GM12878 (cell line): ENCODE measurements around the gene FAM53B. TPM values are rescaled to one million over a fixed set of nuclear protein-coding genes. Genes with fewer than 3 reads are reported as not detected.

Experiments used
- ATAC-seq: fragments of 200-7000 bp; cut with Tn5 transposase; 3 replicates; pipeline ENCODE4 v1.9.1; 2020; ENCODE audit warnings: mild to moderate bottlenecking, moderate library complexity
- BruUV-seq: library from RNA; stranded (reverse); fragments of 400-500 nt; replicated peaks from 2 replicates; lab custom pipeline; 2021; lab: Mats Ljungman, UMichigan
- CTCF ChIA-PET: fragments of 300-600 bp; sonication (Branson Sonifier 250); formaldehyde crosslinking; extraction: SDS; loops from one replicate; lab custom pipeline; 2021; ENCODE audit warnings: inconsistent platforms; lab: Yijun Ruan, JAX
- POLR2A ChIA-PET: fragments of 350-600 bp; formaldehyde crosslinking; extraction: SDS; loops from one replicate; lab custom pipeline; 2021; ENCODE audit warnings: inconsistent platforms; lab: Charles Lee
- RAD21 ChIA-PET: fragments of 300-600 bp; sonication (Branson Sonifier 250); formaldehyde crosslinking; loops from one replicate; lab custom pipeline; 2023; ENCODE audit warnings: antibody characterized with exemption; ENCODE audit not compliant: unreplicated experiment; lab: Charles Lee
- SMC1A ChIA-PET: fragments of 300-600 bp; sonication (Branson Sonifier 250); formaldehyde crosslinking; loops from one replicate; lab custom pipeline; 2023; ENCODE audit not compliant: unreplicated experiment, uncharacterized antibody; lab: Charles Lee
- DNase-seq: peaks from one replicate; pipeline ENCODE4 v3.0.0-alpha.2; 2011; ENCODE audit warnings: low read depth, low spot score
- FAIRE-seq: peaks from 3 replicates; lab custom pipeline; 2011; peaks lifted over from hg19 to GRCh38; lab: Jason Lieb, UNC
- H2AFZ ChIP-seq: 2 replicates; pipeline ENCODE4 v1.6.0; 2011; ENCODE audit warnings: low read depth, low read length, control low read depth; ENCODE audit not compliant: control insufficient read depth
- H3K27ac ChIP-seq: 2 replicates; pipeline ENCODE4 v1.5.1; 2011; ENCODE audit warnings: control low read depth; ENCODE audit not compliant: control insufficient read depth, insufficient read depth
- H3K27me3 ChIP-seq, 2 experiments: replicated peaks in 1 of 2; 2 replicates each; pipeline versions ENCODE4 v1.6.0 to v1.6.1; 2011; ENCODE audit warnings: low read length in 1 of 2; ENCODE audit not compliant: control insufficient read depth in 2 of 2, insufficient read depth in 2 of 2
- H3K36me3 ChIP-seq, 2 experiments: 2 replicates each; pipeline ENCODE4 v1.5.1; 2011; ENCODE audit warnings: low read length in 1 of 2; ENCODE audit not compliant: control insufficient read depth in 2 of 2, insufficient read depth in 2 of 2
- H3K4me1 ChIP-seq: 2 replicates; pipeline ENCODE4 v1.6.1; 2011; ENCODE audit warnings: mild to moderate bottlenecking, low read length, moderate library complexity, mixed read lengths; ENCODE audit not compliant: control insufficient read depth, insufficient read depth
- H3K4me2 ChIP-seq: 2 replicates; pipeline ENCODE4 v1.6.0; 2011; ENCODE audit warnings: control low read depth; ENCODE audit not compliant: control insufficient read depth, insufficient read depth
- H3K4me3 ChIP-seq: fragments of 200-600 bp; sonication (generic); 2 replicates; pipeline ENCODE4 v1.5.1; 2016
- H3K79me2 ChIP-seq: 2 replicates; pipeline ENCODE4 v1.6.0; 2011; ENCODE audit warnings: low read length; ENCODE audit not compliant: control insufficient read depth, insufficient read depth
- H3K9ac ChIP-seq: 2 replicates; pipeline ENCODE4 v1.8.0; 2011; ENCODE audit warnings: low read length, control low read depth, mixed read lengths; ENCODE audit not compliant: control insufficient read depth, insufficient read depth
- H3K9me3 ChIP-seq: replicated peaks from 3 replicates; pipeline ENCODE4 v1.5.1; 2011; ENCODE audit warnings: mild to moderate bottlenecking, low read length; ENCODE audit not compliant: control insufficient read depth, insufficient read depth
- H4K20me1 ChIP-seq: 2 replicates; pipeline ENCODE4 v1.6.0; 2011; ENCODE audit not compliant: control insufficient read depth, insufficient read depth
- BACH1 ChIP-seq: fragments of 450-650 bp; IDR thresholded peaks from 2 replicates; pipeline ENCODE4 v1.6.1; 2017; ENCODE audit warnings: mild to moderate bottlenecking, borderline replicate concordance
- BRCA1 ChIP-seq: IDR thresholded peaks from 2 replicates; pipeline ENCODE4 v1.6.1; 2011; ENCODE audit warnings: low read depth, low read length, improper control_type of control experiment
- CEBPB ChIP-seq, 2 experiments: fragments of 150-350 bp in 1 of 2; IDR thresholded peaks; 2 replicates each; pipeline ENCODE4 v1.6.1; 2012 to 2014; ENCODE audit warnings: low read depth in 2 of 2, low read length in 2 of 2, borderline replicate concordance in 1 of 2, inconsistent platforms in 1 of 2
- MEF2A ChIP-seq: IDR thresholded peaks from 2 replicates; pipeline ENCODE4 v1.6.1; 2011; ENCODE audit warnings: low read depth, mild to moderate bottlenecking, low read length, moderate library complexity; ENCODE audit not compliant: insufficient read depth
- MTA2 ChIP-seq: fragments of 450-650 bp; IDR thresholded peaks from 2 replicates; pipeline ENCODE4 v1.6.1; 2016; ENCODE audit warnings: low read depth, mild to moderate bottlenecking, moderate library complexity
- NFYA ChIP-seq: IDR thresholded peaks from 2 replicates; pipeline ENCODE4 v1.6.1; 2011; ENCODE audit warnings: low read depth, mild to moderate bottlenecking, low read length, improper control_type of control experiment, borderline replicate concordance
- NR2C1 ChIP-seq: fragments of 450-650 bp; IDR thresholded peaks from 2 replicates; pipeline ENCODE4 v1.6.1; 2017; ENCODE audit warnings: antibody characterized with exemption, mild to moderate bottlenecking, moderate library complexity
- PKNOX1 ChIP-seq: fragments of 450-650 bp; IDR thresholded peaks from 2 replicates; pipeline ENCODE4 v1.6.1; 2016; ENCODE audit warnings: mild to moderate bottlenecking
- SUPT20H ChIP-seq: IDR thresholded peaks from 2 replicates; pipeline ENCODE4 v1.6.1; 2011; ENCODE audit warnings: low read depth, mild to moderate bottlenecking, low read length, moderate library complexity, borderline replicate concordance; ENCODE audit not compliant: control insufficient read depth
- TBL1XR1 ChIP-seq: IDR thresholded peaks from 2 replicates; pipeline ENCODE4 v1.6.1; 2012; ENCODE audit warnings: low read depth, low read length, improper control_type of control experiment
- ZNF217 ChIP-seq: fragments of 450-650 bp; IDR thresholded peaks from 2 replicates; pipeline ENCODE4 v1.6.1; 2017; ENCODE audit warnings: antibody characterized with exemption, mild to moderate bottlenecking
- WGBS: methylation state at CpG from one replicate; pipeline ENCODE4 v1.1.6; 2016; ENCODE audit warnings: low lambda C conversion rate; ENCODE audit not compliant: insufficient replicate concordance, insufficient coverage; ENCODE audit errors: missing lambda C conversion rate; 5-methylcytosine and 5-hydroxymethylcytosine counted together
- in situ Hi-C: fragments of 300-500 bp; cut with MboI; formaldehyde crosslinking; loops from 9 replicates; pipeline ENCODE4 v1.14.3; 2018; ENCODE audit warnings: mixed read lengths
- intact Hi-C: fragments of 100-400 bp; cut with micrococcal nuclease; formaldehyde crosslinking; loops from one replicate; pipeline ENCODE4 v1.14.2; 2022; ENCODE audit not compliant: unreplicated experiment
- polyA plus RNA-seq, 11 experiments: library from polyadenylated mRNA; depleted of rRNA in 4 of 11; unstranded in 6 of 11; stranded (reverse) in 5 of 11; fragments of >200 nt; fragmentation: Nextera tagmentation in 4 of 11; fragmentation: Illumina TruSeq in 1 of 11; extraction: Ambion mirVana in 4 of 11; extraction: Trizol in 1 of 11; gene quantifications; 1 replicate in 1 of 11; 2 replicates in 10 of 11; pipeline versions ENCODE4 v1.2.1 to v1.2.3, GENCODE V29; 2011 to 2016; ENCODE audit warnings: inconsistent platforms in 2 of 11, missing spikeins in 2 of 11, low read depth in 1 of 11
- total RNA-seq, 4 experiments: library from RNA; depleted of rRNA in 3 of 4; stranded (reverse); fragments of >200 nt in 3 of 4; fragmentation: Illumina TruSeq in 1 of 4; extraction: Trizol in 1 of 4; gene quantifications; 2 replicates each; pipeline versions ENCODE4 v1.2.1 to v1.2.3, GENCODE V29; 2013 to 2021
- TF ChIP-seq, protein P1 (sequence below): fragments of 450-650 bp; conservative IDR thresholded peaks from 2 replicates; pipeline ENCODE4 v1.6.1; 2017; ENCODE audit warnings: mild to moderate bottlenecking, moderate library complexity

The FAM53B gene
- total and polyA plus RNA-seq, 10 of the 15 experiments (the other 5 are each of a cell fraction or from before 2014, with no cell fraction given): 0.05 to 26.3 (median 8.1) TPM

DNA sequence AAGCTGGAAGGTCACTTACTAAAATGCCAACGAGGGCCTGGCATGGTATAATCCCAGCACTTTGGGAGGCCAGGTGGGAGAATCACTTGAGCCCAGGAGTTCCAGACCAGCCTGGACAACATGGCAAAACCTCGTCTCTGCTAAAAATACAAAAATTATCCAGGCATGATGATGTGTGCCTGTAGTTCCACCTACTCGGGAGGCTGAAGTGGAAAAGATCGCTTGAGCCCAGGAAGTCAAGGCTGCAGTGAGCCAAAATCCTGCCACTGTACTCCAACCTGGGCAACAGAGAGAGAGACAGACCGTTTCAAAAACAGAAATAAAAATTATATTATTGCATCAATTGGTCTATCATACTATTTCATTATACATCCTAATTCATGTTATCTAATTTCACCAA, 18.1 kb upstream of the FAM53B start:
- Histone ChIP-seq H2AFZ (no peak overlapping the region), H3K36me3 (peaks cover 0 to 7% of the 10 kb centered on the region in 2 experiments; a peak in 1 of 4 replicates), H3K9me3 (no peaks in the 10 kb centered on the region), H3K4me1 (no peaks in the 10 kb centered on the region), H3K9ac (no peak overlapping the region), H4K20me1 (no peaks in the 10 kb centered on the region), H3K4me2 (no peak overlapping the region), H3K4me3 (no peak overlapping the region)
- in situ Hi-C loops: no loop called here
- DNase-seq: no peak
- 97% methylated on average over 5 of the region's 5 CpGs for WGBS
- BruUV-seq: no TSS peak
- intact Hi-C loops: no loop called here
- CTCF ChIA-PET: no interaction called here
- FAIRE-seq: no peak
- no peak for TF ChIP-seq BRCA1
- TF ChIP-seq BACH1: no peak
- TF ChIP-seq ZNF217: no peak
- no peak for TF ChIP-seq NR2C1
- no peak for TF ChIP-seq MTA2
- no peak for TF ChIP-seq MEF2A
- TF ChIP-seq SUPT20H: no peak
- TF ChIP-seq, protein P1, sequence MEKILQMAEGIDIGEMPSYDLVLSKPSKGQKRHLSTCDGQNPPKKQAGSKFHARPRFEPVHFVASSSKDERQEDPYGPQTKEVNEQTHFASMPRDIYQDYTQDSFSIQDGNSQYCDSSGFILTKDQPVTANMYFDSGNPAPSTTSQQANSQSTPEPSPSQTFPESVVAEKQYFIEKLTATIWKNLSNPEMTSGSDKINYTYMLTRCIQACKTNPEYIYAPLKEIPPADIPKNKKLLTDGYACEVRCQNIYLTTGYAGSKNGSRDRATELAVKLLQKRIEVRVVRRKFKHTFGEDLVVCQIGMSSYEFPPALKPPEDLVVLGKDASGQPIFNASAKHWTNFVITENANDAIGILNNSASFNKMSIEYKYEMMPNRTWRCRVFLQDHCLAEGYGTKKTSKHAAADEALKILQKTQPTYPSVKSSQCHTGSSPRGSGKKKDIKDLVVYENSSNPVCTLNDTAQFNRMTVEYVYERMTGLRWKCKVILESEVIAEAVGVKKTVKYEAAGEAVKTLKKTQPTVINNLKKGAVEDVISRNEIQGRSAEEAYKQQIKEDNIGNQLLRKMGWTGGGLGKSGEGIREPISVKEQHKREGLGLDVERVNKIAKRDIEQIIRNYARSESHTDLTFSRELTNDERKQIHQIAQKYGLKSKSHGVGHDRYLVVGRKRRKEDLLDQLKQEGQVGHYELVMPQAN: no peak
- TF ChIP-seq PKNOX1: no peak
- TF ChIP-seq TBL1XR1: no peak
- TF ChIP-seq CEBPB (IDR thresholded peaks at IDR 0.05; ENCODE audit: borderline replicate concordance in 1 of 2, low read depth in 2 of 2, low read length in 2 of 2): no peak
- TF ChIP-seq NFYA: no peak
- TF ChIP-seq, all 136 proteins: peak for 0
- POLR2A ChIA-PET: no interaction called here
- ATAC-seq: no peak
- SMC1A ChIA-PET: interaction anchor here (0.7 to 1.2 kb wide), 2 partner anchors 11 to 14 kb away, joined by 3 to 6 read pairs; no protein-coding TSS in a partner anchor
- no peaks in the 10 kb centered on the region for H3K79me2 ChIP-seq
- RAD21 ChIA-PET: no interaction called here
- no peaks in the 10 kb centered on the region for H3K27me3 ChIP-seq
- no peak overlapping the region for H3K27ac ChIP-seq
